Upper lobe of left lung (tissue), 6 donors: ENCODE results near the gene COL8A2. TPM values are rescaled to one million over a fixed set of nuclear protein-coding genes. Genes with fewer than 3 reads are reported as not detected.

Experiments
- ATAC-seq, 2 donors: fragments of 200-7000 bp; cut with Tn5 transposase; one replicate each; pipeline ENCODE4 v1.9.1; 2022; ENCODE audit warnings: mild to moderate bottlenecking in 2 of 2, moderate library complexity in 2 of 2; ENCODE audit not compliant: low FRiP score in 2 of 2
- DNase-seq, 2 donors: peaks; one replicate each; pipeline ENCODE4 v3.0.0-alpha.2; 2019 to 2020
- H3K27ac ChIP-seq, 4 donors: fragments of 200-600 bp; sonication (generic); one replicate each; pipeline ENCODE4 v1.5.1; 2016 to 2019
- H3K27me3 ChIP-seq, 4 donors: fragments of 200-600 bp; sonication (generic); one replicate each; pipeline ENCODE4 v1.5.1; 2017 to 2019
- H3K36me3 ChIP-seq, 4 donors: fragments of 200-600 bp; sonication (generic); one replicate each; pipeline ENCODE4 v1.5.1; 2016 to 2019
- H3K4me1 ChIP-seq, 4 donors: fragments of 200-600 bp; sonication (generic); one replicate each; pipeline ENCODE4 v1.5.1; 2018 to 2019
- H3K4me3 ChIP-seq, 4 donors: fragments of 200-600 bp; sonication (generic); one replicate each; pipeline ENCODE4 v1.5.1; 2017 to 2019; ENCODE audit warnings: mild to moderate bottlenecking in 2 of 4, moderate library complexity in 1 of 4
- H3K9me3 ChIP-seq, 4 donors: fragments of 200-600 bp; sonication (generic); one replicate each; pipeline ENCODE4 v1.5.1; 2018 to 2019
- CTCF ChIP-seq, 6 experiments: fragments of 450-650 bp in 4 of 6; fragments of 200-600 bp in 2 of 6; sonication (generic) in 2 of 6; IDR thresholded peaks; one replicate each; pipeline ENCODE4 v1.5.1; 2016 to 2019; ENCODE audit warnings: antibody characterized with exemption in 6 of 6
- EP300 ChIP-seq, 4 donors: sonication (generic); formaldehyde crosslinking; IDR thresholded peaks; one replicate each; pipeline ENCODE4 v1.5.1; 2017; ENCODE audit warnings: antibody characterized with exemption in 4 of 4, control low read depth in 2 of 4
- POLR2A ChIP-seq, 4 donors: fragments of 450-650 bp; IDR thresholded peaks; one replicate each; pipeline ENCODE4 v1.5.1; 2016 to 2017; ENCODE audit warnings: antibody characterized with exemption in 4 of 4, mild to moderate bottlenecking in 2 of 4
- POLR2AphosphoS5 ChIP-seq, 2 donors: sonication (generic); formaldehyde crosslinking; IDR thresholded peaks; one replicate each; pipeline ENCODE4 v1.5.1; 2017; ENCODE audit warnings: antibody characterized with exemption in 2 of 2
- WGBS, 2 donors: methylation state at CpG; one replicate each; pipeline ENCODE4 v1.1.5; 2017 to 2018; 5-methylcytosine and 5-hydroxymethylcytosine counted together
- total RNA-seq, 6 donors: library from RNA; depleted of rRNA in 4 of 6; stranded (reverse); fragments of >200 nt in 4 of 6; gene quantifications; one replicate each; pipeline versions ENCODE4 v1.1.0 to v1.2.1, GENCODE V29; 2016 to 2021
- donor health status: DM: no; HTN: no; CAD: no; lungs with moderate emphysema.
- donor health status: DM: no; HTN: yes; CAD: no; lungs with severe emphysema.

Gene COL8A2
- total RNA-seq, 6 donors from 2014 or later, result 2.5 to 20.8 (median 11.4) TPM

- no peaks in the 10 kb centered on the region for H3K36me3 ChIP-seq
- peaks cover 0 to 6% (median 2%) of the 10 kb centered on the region in 4 donors for H3K27me3 ChIP-seq
- H3K27ac ChIP-seq, result no peak overlapping the region
- DNase-seq (peak in 1 of 2 donors; percentile 60), ATAC-seq (no peak)
- TF ChIP-seq EP300 (IDR thresholded peaks at IDR 0.05), result no peak
- TF ChIP-seq CTCF (IDR thresholded peaks at IDR 0.05), result peak in 1 of 6 experiments; percentile 5
- no peak for TF ChIP-seq POLR2AphosphoS5 (IDR thresholded peaks at IDR 0.05)
- TF ChIP-seq POLR2A (IDR thresholded peaks at IDR 0.05), result no peak
- peak overlapping the region in 3 of 4 donors; percentile 42 to 57 (median 54) for H3K4me3 ChIP-seq
- WGBS, 2 donors, result 51 to 54% methylated on average over 19 of the region's 19 CpGs
- H3K4me1 ChIP-seq, result peaks cover 17 to 25% (median 21%) of the 10 kb centered on the region in 4 donors
- no peaks in the 10 kb centered on the region for H3K9me3 ChIP-seq
Measured at GRCh38 chr1:36084497-36085115, 40.4 kb downstream of the COL8A2 start.

GRCh38 chr1:36083635-36084496 is 41.2 kb downstream of the COL8A2 start, which contains the start of gene TEKT2:
Gene TEKT2, plus strand, starts transcription at chr1:36084094. Its CDS starts 828 bp downstream, at chr1:36084922.
- DNase-seq (peak in 1 of 2 donors; percentile 90), ATAC-seq (peak in 1 of 2 donors; percentile 1)
- TF ChIP-seq CTCF (IDR thresholded peaks at IDR 0.05), result no peak
- TF ChIP-seq POLR2AphosphoS5 (IDR thresholded peaks at IDR 0.05), result no peak
- no peak for TF ChIP-seq POLR2A (IDR thresholded peaks at IDR 0.05)
- no peak for TF ChIP-seq EP300 (IDR thresholded peaks at IDR 0.05)
- H3K36me3 ChIP-seq, result no peaks in the 10 kb centered on the region
- peaks cover 0 to 6% (median 2%) of the 10 kb centered on the region in 4 donors for H3K27me3 ChIP-seq
- H3K27ac ChIP-seq, result peak within 1 kb of the TSS in 1 of 4 donors; percentile 31
- H3K9me3 ChIP-seq, result no peaks in the 10 kb centered on the region
- H3K4me1 ChIP-seq, result peaks cover 14 to 20% (median 17%) of the 10 kb centered on the region in 4 donors
- 18% methylated on average over 50 to 53 of the region's 59 CpGs for WGBS, 2 donors
- H3K4me3 ChIP-seq, result peak within 1 kb of the TSS; percentile 15 to 57 (median 48)

- no peak for DNase-seq
Measured at GRCh38 chr1:36083219-36083618, 41.8 kb downstream of the COL8A2 start.

GRCh38 chr1:36081926-36082485 is 43.0 kb downstream of the COL8A2 start:
- no peak for TF ChIP-seq CTCF (IDR thresholded peaks at IDR 0.05)
- TF ChIP-seq POLR2A (IDR thresholded peaks at IDR 0.05), result no peak
- TF ChIP-seq EP300 (IDR thresholded peaks at IDR 0.05), result no peak
- TF ChIP-seq POLR2AphosphoS5 (IDR thresholded peaks at IDR 0.05), result no peak
- DNase-seq (no peak), ATAC-seq (no peak)
- WGBS, 2 donors, result 68 to 75% methylated on average over 3 of the region's 3 CpGs
- Histone ChIP-seq H3K27me3 (peaks cover 0 to 6% (median 2%) of the 10 kb centered on the region in 4 donors), H3K4me3 (no peak overlapping the region), H3K36me3 (no peaks in the 10 kb centered on the region), H3K4me1 (peaks cover 10 to 14% (median 12%) of the 10 kb centered on the region in 4 donors), H3K27ac (no peak overlapping the region), H3K9me3 (no peaks in the 10 kb centered on the region)

More at GRCh38 chr1:36083219-36083618, 41.8 kb downstream of the COL8A2 start:
- Histone ChIP-seq H3K4me1 (peaks cover 11 to 17% (median 14%) of the 10 kb centered on the region in 4 donors), H3K27me3 (peaks cover 0 to 6% (median 2%) of the 10 kb centered on the region in 4 donors), H3K4me3 (no peak overlapping the region), H3K9me3 (no peaks in the 10 kb centered on the region), H3K27ac (no peak overlapping the region), H3K36me3 (no peaks in the 10 kb centered on the region)
- WGBS, 2 donors, result 89 to 93% methylated on average over 13 of the region's 13 CpGs
- TF ChIP-seq EP300 (IDR thresholded peaks at IDR 0.05) (no peak), POLR2A (IDR thresholded peaks at IDR 0.05) (no peak)
- no peak for ATAC-seq

GRCh38 chr1:36080801-36081200 is 44.2 kb downstream of the COL8A2 start:
- no peaks in the 10 kb centered on the region for H3K9me3 ChIP-seq
- 78 to 81% methylated on average over 6 of the region's 6 CpGs for WGBS, 2 donors

More at GRCh38 chr1:36080801-36081200, 44.2 kb downstream of the COL8A2 start:
- Histone ChIP-seq H3K27ac (no peak overlapping the region), H3K36me3 (no peaks in the 10 kb centered on the region), H3K4me1 (peaks cover 10 to 14% (median 12%) of the 10 kb centered on the region in 4 donors), H3K27me3 (peaks cover 0 to 6% (median 2%) of the 10 kb centered on the region in 4 donors), H3K4me3 (no peak overlapping the region)
- TF ChIP-seq POLR2AphosphoS5 (IDR thresholded peaks at IDR 0.05) (no peak), EP300 (IDR thresholded peaks at IDR 0.05) (no peak), CTCF (IDR thresholded peaks at IDR 0.05) (no peak), POLR2A (IDR thresholded peaks at IDR 0.05) (no peak)
- no peak for ATAC-seq
- DNase-seq, result no peak
